Measurements from ENCODE around the gene FLT3LG.
"Not testable (repeated sequence)": the region's sequence is repeated elsewhere in the genome, so short reads cannot be mapped to it uniquely, and the experiment has no call there.

FLT3LG gene

GRCh38 chr19:49463960-49464740 is 9.9 kb upstream of the FLT3LG start:
- DNase-seq: no peak

- DNase-seq: no peak
These were observed 8.6 kb upstream of the FLT3LG start for GRCh38 chr19:49465371-49465770.

DNA sequence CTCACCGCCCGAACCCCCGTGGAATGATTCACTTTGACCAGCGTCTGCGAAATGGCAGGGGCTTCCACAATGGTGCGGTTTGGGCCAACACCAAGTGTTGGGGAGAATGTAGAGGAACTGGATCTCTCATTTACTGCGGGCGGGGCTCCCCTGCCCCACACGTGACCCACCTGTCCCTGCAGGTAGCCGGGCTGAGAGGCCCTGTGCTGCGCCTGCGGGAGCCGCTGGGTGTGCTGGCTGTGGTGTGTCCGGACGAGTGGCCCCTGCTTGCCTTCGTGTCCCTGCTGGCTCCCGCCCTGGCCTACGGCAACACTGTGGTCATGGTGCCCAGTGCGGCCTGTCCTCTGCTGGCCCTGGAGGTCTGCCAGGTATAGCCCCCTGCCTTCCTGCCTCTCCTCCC is 5.8 kb upstream of the FLT3LG start:
- DNase-seq: no peak

DNA sequence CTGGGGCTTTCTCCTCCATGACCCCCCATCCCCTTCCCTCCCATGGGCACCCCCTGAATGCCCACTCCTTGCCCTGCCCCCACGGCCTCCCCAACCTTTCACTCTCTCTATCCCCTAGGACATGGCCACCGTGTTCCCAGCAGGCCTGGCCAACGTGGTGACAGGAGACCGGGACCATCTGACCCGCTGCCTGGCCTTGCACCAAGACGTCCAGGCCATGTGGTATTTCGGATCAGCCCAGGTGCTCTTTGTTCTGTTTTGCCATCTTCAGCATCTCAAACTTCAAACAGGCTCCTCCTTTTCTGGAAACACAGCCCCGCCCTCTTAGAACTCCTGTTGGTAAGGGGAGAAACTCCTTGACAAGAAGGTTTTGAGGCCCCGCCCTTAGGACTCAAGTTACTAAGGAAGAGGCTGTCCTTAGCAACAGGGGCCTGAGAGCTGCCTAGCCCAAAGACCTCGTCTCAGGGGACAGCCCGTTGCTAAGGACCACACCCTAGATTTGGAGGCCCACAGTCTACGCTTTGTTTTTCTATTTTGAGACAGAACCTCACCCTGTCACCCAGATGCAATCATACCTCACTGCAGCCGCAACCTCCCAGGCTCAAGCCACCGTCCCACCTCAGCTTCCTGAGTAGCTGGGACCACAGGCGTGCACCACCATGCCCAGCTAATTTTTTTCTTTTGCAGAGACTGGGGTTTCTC is 5.1 kb upstream of the FLT3LG start:
- DNase-seq: no peak

DNA sequence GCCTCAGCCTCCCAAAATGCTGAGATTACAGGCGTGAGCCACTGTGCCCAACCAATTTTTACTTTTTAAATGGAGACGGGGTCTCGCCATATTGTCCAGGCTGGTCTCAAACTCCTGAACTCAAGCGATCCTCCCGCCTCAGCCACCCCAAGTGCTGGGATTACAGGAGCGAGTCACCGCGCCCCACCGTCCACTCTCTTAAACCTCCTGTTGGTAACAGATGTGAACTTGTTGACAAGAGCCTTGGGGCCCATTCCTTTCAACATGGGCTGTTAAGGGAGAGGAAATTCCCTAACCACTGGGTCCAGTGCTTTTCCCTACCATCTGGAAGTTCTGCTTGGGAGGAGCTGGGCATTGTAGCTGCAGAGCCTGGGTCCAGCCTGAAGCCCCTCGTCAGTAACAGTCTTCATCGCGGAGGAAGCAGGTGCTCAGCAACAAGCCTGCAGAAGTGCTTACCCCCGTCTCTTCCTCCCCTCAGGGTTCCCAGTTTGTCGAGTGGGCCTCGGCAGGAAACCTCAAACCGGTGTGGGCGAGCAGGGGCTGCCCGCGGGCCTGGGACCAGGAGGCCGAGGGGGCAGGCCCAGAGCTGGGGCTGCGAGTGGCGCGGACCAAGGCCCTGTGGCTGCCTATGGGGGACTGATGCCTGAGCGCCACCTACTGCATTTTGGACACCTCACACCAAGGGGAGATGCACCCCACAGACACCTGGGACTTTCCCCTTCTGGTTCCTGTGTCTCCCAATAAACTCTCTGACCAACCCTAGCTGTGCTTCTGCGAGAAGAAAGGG is 4.0 kb upstream of the FLT3LG start:
- no peak for DNase-seq

GRCh38 chr19:49470615-49470978 is 3.4 kb upstream of the FLT3LG start:
- no peak for DNase-seq

GRCh38 chr19:49472936-49473335 is 1.1 kb upstream of the FLT3LG start:
- DNase-seq: no peak

DNA sequence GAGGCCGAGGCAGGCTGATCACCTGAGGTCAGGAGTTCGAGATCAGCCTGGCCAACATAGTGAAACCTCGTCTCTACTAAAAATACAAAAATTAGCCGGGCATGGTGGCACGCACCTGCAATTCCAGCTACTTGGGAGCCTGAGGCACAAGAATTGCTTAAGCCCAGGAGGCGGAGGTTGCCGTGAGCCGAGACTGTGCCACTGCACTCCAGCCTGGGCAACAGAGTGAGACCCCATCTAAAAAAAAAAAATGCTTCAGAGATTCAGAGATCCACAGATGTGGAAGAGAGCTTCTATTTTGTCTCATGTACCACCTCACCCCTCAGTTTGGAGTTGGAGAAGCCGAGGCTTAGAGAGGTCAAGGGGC is 531 bp upstream of the FLT3LG start:
- not testable (repeated sequence) for DNase-seq

- no peak for DNase-seq
These were observed 518 bp downstream of the FLT3LG start for GRCh38 chr19:49474542-49474924.

DNA sequence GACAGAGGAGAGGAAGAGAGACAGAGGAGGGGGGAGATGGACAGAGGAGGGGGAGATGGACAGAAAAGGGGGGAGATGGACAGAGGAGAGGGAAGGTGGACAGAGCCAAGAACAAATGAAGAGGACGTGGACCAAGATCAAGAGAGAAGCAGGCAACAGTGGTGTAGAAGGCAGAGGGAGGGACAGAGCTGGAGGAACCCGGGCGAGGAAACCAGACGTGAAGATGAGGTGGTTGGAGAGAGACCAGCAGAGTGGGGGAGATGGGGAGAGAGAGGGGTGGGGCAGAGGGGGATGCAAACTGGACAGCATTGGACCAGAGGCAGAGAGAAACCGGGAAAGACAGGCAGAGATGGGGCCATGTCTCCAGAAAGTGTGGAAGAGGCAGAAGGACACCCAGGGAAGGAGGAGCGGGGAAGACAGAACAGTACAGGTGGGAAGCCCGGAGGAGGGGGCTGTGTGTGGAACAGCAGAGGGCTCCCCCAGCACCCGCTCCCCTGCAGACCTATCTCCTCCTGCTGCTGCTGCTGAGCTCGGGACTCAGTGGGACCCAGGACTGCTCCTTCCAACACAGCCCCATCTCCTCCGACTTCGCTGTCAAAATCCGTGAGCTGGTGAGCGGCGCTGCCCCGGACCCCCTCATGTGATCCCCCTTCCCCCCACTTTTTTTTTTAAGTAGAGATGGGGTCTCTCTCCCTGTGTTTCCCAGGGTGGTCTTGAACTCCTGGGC is 1.3 kb downstream of the FLT3LG start:
- DNase-seq: no peak

GRCh38 chr19:49475995-49476880 is 2.2 kb downstream of the FLT3LG start:
- no peak for DNase-seq

GRCh38 chr19:49479975-49480628 is 6.1 kb downstream of the FLT3LG start:
- no peak for DNase-seq

DNA sequence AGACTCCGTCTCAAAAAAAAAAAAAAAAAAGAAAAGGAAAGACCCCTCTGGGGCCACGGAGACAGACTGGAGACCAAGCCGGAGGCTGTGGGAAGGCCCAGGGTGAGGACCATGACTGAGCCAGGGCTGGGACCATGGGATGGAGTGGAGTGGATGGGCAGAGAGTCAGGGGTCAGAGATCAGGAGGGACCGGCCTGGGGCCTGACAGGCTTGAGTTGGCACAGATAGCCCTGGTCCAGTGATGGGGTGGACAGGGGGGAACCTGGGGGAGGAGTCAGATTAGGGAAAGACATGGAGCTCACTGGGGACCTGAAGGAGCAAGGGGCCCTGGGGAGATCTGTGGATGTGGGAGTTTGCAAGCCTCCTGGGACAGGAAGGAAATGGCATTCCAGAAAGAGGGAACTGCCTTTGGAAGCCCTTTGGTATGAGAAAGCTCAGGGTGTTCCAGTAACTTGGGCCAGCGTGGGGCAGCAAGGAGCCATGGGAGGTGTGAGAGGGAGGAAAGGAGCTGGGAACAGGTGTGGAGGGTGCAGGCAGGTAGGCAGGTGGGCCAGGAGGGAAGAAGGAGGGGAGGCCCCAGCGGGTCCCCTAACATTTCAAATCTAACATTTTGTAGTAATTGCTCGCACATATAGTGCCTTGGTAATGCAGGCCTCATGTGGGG is 7.1 kb downstream of the FLT3LG start:
- no peak for DNase-seq

- no peak for DNase-seq
These were observed 12.2 kb downstream of the FLT3LG start for GRCh38 chr19:49486232-49486631.

GRCh38 chr19:49486710-49487276 is 12.8 kb downstream of the FLT3LG start:
- no peak for DNase-seq

DNA sequence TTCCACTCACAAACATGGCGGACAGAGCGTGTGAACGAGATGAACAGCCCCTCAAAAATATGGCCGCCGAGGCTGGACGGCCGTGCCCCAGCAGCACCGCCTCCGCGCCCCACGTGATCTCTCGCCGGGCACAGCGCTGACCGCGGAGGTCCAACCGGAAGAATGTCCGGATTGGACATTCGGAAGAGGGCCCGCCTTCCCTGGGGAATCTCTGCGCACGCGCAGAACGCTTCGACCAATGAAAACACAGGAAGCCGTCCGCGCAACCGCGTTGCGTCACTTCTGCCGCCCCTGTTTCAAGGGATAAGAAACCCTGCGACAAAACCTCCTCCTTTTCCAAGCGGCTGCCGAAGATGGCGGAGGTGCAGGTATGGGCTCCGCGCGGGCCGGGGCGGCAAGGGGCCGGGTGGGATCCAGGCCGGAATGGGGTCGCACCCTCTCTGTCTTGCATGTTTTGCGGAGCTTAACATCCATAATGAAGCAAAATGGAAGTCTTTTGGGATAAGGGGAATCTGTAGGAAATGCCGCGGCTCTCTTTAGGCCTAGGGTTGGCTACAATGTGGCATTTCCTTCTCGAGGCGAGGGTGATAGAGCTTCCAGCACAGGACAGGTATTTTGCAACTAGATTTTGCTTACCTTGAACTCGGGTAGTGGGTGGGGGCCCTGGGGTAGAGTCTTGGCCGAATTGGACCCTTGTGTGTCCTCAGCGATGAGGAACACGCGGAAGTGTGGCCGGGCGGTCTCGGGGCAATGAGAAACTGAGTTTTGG is 13.4 kb downstream of the FLT3LG start, which contains the start of gene RPL13A:
TSS of gene RPL13A (plus strand) at position 332 of the 769 bp plus-strand sequence. CDS start at position 354, 22 bp downstream.
- peak; percentile 99 for DNase-seq

DNA sequence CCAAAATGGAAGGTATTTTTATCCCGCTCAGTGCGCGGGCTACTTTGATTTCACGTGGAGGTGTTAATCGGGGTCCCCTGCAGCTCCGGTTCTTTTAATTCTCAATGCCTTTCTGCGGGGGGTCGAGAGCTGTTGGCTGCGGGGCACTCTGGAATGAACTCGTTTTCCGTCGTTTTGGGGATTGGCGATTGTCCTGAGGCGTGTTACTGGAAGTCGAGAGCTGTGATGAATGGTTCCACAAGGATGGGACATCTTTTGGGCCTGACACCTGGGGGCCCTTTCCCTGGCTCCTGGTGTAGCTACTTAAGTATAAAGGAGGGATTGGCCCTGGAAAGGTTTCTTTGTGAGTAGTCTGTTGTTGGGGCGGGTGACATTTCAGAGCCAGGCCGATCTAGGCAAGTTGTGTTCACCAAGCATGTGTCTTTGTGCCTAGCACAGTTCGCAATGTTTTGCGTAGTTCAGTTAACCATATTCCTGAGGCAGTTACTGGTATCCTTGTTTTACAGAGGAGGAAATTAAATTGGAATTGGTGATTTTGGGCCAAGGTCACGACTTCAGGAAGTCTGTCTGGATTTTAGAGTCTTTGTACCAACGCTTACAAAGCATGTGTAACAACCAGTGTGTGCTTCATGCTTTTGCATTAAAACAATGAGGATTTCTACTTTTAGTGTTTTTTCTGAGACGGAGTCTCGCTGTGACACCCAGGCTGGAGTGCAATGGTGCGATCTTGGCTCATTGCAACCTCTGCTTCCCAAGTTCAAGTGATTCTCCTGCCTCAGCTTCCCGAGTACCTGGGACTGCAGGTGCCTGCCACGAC is 14.2 kb downstream of the FLT3LG start:
- DNase-seq: no peak

- DNase-seq: no peak
These were observed 15.0 kb downstream of the FLT3LG start for GRCh38 chr19:49488863-49489537.

Measured in NCI-H2029 (cell line).